ENCODE data around the gene AGPAT4. TPM values are rescaled to one million over a fixed set of nuclear protein-coding genes. Genes with fewer than 3 reads are reported as not detected.
A peak's percentile ranks its signal among the peaks of the same experiment; 100 is the strongest.

Gene AGPAT4
- total RNA-seq, 1 experiment from 2014 or later = 12.0 TPM

DNA sequence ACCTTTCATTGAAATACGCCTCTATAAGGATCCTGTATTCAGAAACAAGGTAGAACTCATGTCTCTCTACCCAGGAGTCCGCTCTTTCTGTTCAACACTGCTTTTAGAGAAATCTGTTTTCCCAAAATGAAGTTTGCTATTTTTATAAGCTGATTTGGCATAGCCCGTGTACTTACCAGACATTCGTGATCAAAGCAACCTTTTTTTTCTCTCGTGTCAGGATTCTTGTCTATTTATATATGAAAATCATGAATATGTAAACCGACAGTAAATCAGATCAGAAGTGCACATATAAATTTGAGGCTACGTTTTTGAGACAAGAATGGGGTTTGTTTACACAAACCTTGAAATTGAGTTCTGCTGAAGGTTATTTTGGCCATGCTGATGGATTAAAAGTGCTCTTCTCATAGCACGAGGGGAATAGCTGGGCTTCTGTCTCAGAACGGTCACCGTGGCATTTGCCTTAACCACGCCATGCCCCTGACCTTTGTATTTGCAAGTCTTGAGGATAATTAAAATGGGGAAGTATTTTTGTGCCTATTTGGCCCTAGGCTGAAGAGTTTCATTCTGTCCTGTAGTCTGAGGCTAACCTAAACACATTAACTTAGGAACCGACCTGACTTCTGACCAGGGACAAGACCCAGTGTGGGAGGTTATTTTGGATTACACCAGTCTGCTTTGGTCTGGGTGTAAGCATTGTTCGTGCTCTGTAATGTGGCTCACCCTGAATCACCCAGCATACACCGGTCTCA lies 163.7 kb downstream of the AGPAT4 start:
- DNase-seq (ENCODE audit: low read depth) = no peak

DNA sequence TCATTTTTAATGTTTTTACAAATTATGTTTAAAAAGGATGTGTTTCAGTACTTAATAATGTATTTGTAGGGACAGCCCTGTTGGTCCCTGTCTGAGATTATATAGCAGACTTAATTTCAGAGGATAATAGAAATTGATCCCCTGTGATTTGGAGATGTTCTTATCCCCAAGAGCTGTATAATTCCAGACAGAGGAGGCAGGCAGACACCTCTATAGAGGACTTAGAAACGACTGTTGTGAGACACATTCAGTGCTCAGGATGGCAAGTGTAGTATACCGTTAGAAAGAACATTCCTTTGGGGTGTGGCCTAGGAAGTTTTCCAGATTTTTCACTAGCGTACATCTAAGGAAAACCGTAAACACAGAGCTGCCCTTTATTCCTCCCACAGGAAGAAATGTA lies 164.5 kb downstream of the AGPAT4 start:
- no peak for DNase-seq (ENCODE audit: low read depth)

DNA sequence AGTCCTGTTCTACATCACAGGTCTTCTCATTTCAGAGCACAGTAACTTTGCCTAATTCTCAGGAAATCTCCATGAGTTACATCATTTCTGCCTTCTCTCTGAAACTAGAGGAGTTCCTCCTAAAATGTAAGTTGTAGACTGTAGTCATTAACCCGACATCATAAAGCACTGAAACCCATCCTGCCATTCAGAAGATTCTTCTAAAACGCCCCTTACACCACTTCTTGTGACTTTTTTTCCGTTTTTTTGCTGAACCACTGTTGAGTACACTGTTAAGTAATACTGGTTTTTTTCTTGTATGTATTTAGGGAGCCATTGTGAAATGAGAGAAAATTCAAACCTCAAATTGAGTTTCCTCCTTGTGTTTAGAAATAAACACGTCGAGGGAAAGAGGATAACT lies 164.9 kb downstream of the AGPAT4 start:
- no peak for DNase-seq (ENCODE audit: low read depth)

DNA sequence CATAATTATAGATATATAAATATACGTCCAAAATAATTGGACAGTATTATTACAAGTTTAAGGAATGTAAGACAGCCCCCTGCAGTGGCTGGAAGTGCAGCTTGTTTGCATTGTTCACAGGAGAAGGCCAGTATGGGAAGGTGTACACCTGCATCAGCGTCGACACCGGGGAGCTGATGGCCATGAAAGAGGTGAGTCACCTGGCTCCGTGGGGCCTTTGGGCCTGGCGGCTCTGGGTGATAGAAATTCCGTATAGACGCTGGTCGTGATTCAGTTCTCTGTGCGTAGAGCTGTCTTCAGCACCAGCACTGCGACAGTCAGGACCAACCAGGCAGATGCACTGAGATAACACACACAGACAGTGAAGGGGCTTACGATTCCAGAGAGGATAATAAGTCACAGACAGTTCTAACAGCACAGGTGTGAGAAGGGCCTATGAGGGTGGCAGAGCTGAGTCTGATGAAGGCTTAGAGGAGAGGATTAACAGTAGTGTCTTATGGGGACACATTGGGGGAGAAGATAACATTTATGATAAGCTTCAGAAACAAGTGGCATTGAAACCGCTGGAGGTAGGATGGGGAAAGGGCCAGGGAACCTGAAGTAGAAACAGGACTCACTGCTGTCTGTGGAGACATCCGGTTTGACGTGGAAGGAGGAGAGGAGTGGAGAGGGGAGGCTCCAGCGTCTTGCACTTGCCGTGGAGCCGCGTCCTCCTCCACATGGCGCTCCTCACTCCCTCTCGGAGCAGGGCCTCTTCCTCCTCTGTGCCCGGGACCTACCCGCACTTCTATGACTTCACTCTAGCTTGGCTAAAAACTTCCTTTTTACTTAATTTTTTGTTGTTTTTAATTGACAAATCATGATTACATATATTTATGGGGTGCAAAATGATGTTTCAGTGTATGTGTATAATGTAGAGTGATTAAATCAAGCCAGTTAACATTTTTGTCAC lies 165.8 kb downstream of the AGPAT4 start:
- DNase-seq (ENCODE audit: low read depth) = no peak

DNA sequence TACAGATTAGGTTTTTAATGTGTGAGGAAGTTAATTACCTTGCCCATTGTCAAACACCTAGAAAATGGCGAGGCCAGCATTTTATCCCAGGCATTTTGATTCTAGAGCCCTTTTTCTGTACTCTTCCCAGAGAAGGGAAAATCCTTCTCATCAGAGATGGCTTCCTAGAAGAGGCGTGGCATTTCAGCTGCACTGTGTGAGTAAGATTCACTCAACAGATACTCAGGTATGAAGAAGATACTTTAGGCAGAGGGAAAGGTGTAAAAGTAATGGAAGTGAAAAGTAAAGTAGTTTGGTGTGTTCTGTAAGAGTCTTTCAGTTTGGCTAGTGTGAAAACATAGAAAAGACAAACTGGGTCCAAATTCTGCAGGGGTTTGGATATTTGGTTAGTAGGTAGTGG lies 168.5 kb downstream of the AGPAT4 start:
- peak; percentile 31 for DNase-seq (ENCODE audit: low read depth)

DNA sequence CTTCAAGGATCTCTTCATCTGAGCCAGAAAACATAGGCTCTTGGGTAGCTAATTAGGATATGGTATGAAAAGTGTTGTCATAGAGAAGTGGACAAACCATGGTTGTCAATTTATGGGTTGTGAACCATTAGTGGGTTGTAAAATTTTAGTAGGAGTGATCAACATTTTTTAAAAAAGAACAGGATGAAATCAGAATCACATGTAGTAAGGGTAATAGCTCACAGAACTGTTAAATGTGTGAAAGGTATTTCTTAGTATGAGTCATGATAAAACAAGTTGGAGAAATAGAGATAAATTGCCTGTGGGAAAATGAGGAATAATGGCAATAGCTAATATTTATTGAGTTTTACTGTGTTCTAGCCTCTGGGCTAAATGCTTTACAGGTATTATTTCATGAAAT lies 168.9 kb downstream of the AGPAT4 start:
- DNase-seq (ENCODE audit: low read depth) = peak; percentile 60

DNA sequence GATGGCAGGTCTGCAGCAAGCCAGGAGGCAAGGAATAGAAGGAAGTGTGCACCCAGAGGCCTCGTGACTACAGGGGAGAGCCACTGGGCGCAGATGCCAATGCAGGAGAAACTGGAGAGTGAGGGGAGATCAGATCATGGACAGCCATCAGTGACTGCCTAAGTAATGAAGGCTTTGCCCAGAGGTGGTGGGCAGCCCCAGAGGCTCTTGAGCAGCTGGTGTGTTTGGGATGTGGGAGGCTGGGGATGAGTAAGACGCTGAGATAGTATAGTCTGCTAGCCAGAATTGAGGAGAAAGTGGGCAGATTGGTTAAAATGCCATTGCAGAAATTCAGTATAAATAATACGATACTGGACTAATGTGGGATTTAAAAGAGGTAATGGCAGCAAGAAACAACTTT lies 170.4 kb downstream of the AGPAT4 start:
- no peak for DNase-seq (ENCODE audit: low read depth)

DNA sequence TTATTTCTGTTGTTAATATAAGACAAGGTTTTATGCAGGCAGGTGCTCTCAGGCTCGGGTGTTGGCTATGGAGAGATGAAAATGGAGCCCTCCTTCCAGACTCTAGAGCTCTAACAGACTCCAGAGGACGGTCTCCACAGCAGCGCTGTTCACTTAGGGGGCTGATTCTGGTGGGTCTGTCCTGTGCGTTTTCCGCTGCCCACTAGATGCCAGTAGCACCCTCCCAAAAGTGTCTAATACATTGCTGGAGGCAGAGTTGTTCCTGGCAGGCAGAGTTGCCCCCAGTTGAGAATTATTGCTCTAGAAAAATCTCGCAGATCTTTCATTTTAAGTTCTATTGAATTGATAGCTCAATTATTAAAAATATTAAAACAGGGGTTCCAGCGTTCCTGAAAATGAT lies 172.3 kb downstream of the AGPAT4 start:
- DNase-seq (ENCODE audit: low read depth) = no peak

DNA sequence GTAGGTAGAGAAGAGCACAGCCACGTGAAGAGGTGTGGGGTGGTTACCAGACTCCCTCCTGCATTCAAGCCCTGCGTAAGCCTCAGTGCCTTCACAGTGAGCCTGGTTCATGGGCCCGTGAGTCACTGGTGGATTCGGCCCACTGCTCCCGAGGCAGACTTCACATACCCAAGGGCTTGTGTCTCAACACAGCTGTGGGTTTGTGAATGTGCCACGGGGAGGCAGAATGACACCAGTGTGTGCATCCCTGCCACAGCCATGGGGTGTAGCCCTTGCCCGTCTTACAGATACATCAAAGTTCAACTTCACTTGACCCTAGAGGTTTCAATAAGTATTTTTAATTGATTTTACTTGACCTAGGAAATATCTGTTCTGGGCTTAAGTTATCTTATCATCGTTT lies 173.8 kb downstream of the AGPAT4 start:
- DNase-seq (ENCODE audit: low read depth) = no peak

DNA sequence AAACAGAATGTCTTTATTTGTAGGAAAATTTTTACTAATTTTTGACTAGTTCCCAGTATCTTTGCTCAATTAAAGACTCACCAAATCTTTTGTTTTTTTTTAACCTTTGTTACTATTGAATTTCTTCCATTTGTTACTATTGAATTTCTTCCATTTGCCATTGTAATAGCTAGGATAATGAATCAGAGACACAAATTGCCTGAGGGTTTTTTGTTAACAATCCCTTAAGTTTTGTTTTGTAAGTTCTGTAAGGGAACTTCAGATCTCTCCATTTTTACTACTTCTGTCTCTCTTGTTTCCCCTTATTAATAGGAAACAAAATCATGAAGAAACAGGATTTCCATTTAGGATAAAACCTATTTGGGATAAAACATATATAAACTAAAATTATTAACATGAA lies 177.9 kb downstream of the AGPAT4 start:
- peak; percentile 56 for DNase-seq (ENCODE audit: low read depth)

DNA sequence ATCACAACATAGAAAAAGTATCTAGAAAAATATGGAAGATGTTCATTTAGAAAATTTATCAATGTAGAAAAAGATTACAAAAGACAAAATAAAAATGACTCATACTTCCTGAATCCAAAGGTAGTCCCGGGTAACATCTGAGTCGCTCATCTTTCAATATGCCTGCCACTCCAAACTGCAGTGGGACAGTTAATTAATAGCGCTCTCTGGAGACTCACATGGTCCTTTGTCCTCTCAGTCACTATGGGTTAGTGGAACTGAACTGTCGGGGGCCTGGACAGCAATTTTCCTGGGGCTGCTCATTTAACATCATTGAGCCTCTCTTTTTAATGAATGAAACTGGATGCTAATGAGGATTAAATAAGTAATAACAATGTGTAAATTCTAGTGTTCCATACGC lies 178.9 kb downstream of the AGPAT4 start:
- peak; percentile 54 for DNase-seq (ENCODE audit: low read depth)

DNA sequence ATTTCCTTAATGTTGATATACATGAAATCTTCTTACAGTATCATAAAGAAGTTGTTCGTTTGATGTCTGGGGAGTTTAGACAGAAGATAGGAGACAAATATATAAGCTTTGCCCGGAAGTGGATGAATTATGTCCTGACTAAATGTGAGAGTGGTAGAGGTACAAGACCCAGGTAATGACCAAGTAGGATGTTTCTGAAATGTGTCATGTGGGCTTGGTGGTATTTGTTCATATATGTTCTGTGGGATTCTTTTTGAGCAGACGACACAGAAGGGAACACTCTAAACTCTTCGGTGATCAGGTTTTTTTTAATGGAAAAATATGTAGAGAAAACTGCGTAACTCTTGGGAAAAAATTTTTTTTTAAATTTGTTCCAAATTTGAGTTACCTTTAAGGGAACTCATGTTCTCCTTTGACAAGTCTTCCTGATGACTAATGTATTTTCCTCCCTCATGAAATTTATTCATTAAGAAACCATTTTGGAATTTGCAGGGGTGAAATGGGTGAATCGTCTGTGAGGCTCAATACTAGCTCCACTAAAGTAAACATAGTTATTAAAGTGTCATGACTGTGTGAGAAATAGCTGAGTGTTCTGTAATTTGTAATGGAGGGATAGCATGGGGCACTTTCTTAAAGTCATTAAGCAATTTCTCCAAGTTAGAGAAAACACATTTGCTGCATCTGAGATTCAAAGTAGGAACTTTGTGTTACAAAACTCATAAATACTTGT lies 181.7 kb downstream of the AGPAT4 start:
- DNase-seq (ENCODE audit: low read depth) = peak; percentile 75

DNA sequence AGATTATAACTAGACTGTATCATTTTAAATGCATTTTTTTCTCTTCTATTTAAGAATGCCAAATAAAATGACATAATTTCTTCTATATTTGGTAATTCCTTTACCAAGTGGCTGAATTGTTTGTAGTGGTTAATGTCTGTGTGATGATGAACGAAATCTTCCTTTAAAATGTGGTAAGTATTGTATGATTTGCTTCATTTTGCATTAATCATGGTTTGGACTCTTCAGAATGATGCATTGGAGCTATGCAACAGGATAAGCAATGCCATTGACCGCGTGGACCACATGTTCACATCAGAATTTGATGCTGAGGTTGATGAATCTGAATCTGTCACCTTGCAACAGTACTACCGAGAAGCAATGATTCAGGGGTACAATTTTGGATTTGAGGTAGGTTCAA lies 182.7 kb downstream of the AGPAT4 start:
- no peak for DNase-seq (ENCODE audit: low read depth)

DNA sequence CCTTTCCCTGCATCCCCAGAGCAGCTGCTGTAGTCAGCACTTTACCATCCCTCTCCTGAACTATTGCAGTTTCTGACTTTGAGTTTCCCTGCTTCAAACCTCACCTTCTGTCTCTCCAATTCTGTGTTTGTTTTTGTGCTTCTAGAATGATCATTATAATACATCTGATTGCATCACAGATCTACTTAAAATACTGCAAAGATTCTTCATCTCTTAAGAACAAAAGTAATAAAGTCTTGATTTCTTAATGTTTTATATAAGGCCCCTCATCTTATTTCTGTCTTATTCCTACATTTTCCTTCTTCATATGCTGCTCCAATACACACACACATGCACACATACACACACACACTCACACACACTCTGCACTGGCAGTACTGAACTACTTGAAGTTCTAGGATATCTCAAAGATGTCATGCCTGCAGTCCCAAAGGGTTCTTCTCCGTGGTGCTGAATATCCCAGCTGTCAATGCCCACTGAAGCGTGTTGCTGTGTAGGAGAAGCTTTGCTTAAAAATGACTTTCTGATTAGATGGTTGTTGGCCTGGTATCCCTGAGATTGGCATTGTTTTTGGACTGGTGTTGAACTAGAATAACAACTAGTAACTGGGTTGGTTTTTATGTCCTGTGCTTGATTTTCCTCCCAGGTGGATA lies 185.1 kb downstream of the AGPAT4 start:
- DNase-seq (ENCODE audit: low read depth) = peak; percentile 27

DNA sequence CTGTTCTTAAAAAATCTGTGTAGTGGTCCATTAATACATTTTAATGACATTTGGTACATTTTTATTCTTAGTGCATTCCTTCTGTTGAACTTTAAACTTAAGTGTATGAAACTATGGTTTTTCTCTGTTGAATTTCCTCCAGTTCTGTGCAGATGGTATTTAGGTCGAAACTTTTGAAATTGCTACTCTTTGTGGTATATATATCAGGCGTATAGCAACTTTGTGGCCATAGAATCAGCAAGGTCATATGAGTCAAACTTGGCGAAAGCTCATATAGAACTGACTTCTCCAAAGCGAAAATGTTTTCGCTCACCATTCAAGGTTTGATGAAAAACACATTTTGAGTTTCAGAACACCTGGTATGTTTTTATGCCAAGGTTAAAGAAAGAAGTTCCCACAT lies 188.6 kb downstream of the AGPAT4 start:
- no peak for DNase-seq (ENCODE audit: low read depth)

DNA sequence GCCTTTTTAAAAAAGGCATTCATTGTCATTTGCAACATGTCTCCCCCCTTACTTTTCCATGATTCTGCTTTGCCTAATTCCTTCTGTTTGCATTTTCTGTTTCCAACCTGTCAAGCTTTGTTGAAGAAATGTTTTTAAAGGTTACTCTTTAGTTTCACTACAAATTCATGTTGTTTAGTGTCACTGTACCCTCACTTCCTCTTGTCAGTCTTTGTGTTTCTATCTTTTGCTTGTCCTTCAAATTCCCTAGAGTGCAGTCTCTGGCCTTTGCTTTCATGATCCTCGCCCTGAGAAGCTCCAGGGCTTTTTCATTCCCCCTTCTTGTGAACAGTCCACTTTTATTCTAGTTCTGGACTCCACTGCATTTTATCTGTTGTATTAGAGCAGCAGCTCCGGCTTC lies 191.6 kb downstream of the AGPAT4 start:
- no peak for DNase-seq (ENCODE audit: low read depth)

DNA sequence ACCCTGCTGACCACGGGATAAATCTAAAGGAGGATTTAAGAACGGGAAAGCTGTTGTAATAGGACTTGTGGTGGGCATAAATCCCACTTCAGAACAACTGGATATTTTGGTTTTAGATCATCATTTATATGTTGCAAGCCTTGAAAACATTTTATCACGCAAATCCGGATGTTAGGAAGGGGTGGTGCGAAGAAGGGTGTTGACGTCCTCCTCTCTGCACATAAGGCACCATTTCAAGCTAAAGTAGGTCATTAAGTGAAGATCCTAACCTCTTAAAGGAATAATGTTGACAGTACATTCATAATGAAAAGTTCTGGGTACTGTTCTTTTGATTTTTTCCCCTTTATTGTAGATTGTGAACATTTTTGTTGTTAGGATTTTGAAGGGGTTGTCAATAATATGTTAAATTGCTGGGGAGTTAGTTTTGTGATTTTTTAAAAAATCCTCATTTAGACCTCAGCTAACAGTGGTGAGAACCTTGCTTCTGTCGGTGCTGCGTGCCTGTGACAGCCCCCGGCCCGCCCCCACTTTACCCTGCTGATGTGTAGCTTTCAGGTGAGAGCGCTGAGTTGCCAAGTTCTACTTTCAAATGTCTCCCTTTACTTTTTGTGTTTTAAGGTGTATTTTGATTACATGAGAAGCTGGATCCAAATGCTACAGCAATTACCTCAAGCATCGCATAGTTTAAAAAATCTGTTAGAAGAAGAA lies 193.4 kb downstream of the AGPAT4 start:
- DNase-seq (ENCODE audit: low read depth) = no peak
